Measurements from ENCODE around the gene ZMYND10.

The ZMYND10 gene

DNA sequence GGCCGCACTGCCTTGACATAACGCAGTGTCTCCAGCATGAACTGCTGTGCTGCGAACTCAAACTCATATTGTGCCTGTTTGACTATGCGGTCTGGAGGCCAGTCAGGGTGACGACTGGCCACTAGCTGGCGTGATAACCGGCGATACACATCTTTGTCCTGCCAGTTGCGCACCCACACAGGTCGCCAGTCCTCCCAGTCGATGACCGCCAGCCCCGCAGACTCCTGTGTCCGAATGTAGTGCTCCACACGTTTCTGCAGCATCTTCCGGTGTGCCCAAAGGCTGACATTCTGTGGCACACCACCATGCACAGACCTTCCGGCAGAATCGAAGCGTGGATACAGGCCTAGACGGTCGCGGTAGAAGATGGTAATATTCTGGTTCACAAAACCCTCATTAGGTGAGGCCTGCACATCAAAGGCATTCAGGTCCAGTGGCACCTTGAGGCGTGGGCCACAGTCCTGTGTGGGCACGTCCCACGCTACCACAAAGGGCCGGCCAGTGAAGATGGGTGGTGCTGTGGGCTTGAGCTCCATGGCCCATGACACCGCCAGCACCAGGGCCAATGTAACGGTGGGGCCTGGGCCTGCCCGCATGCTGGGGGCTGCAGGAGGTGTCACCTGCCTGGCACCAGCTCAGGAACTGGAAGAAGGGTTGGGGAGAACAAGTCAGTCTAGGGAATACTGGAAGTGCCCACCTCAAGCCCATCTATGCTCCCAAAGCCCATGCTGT is 25.5 kb downstream of the ZMYND10 start:
- no peak for TF ChIP-seq L3MBTL2 (conservative IDR thresholded peaks at IDR 0.05)
- TF ChIP-seq, protein P1, sequence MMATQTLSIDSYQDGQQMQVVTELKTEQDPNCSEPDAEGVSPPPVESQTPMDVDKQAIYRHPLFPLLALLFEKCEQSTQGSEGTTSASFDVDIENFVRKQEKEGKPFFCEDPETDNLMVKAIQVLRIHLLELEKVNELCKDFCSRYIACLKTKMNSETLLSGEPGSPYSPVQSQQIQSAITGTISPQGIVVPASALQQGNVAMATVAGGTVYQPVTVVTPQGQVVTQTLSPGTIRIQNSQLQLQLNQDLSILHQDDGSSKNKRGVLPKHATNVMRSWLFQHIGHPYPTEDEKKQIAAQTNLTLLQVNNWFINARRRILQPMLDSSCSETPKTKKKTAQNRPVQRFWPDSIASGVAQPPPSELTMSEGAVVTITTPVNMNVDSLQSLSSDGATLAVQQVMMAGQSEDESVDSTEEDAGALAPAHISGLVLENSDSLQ (IDR thresholded peaks at IDR 0.05): no peak
- TF ChIP-seq FOXK2 (IDR thresholded peaks at IDR 0.05): no peak
- TF ChIP-seq SUZ12 (IDR thresholded peaks at IDR 0.05): no peak
- TF ChIP-seq TARDBP (IDR thresholded peaks at IDR 0.05): no peak
- no peak for TF ChIP-seq CTBP1 (IDR thresholded peaks at IDR 0.05; ENCODE audit: borderline replicate concordance)
- TF ChIP-seq SP1 (IDR thresholded peaks at IDR 0.05): no peak
- TF ChIP-seq FOXA1 (IDR thresholded peaks at IDR 0.05): no peak
- TF ChIP-seq FOXM1 (IDR thresholded peaks at IDR 0.05; ENCODE audit: borderline replicate concordance): no peak
- TF ChIP-seq LEF1 (IDR thresholded peaks at IDR 0.05; ENCODE audit: borderline replicate concordance): no peak
- no peak for TF ChIP-seq NFRKB (IDR thresholded peaks at IDR 0.05)
- no peak for TF ChIP-seq HDGF (IDR thresholded peaks at IDR 0.05; ENCODE audit: borderline replicate concordance)
- TF ChIP-seq ZNF384 (IDR thresholded peaks at IDR 0.05): no peak
- no peak for TF ChIP-seq ARNT (IDR thresholded peaks at IDR 0.05)
- TF ChIP-seq ELF4 (IDR thresholded peaks at IDR 0.05): no peak
- no peak for TF ChIP-seq BHLHE40 (IDR thresholded peaks at IDR 0.05; ENCODE audit: borderline replicate concordance)
- POLR2A ChIA-PET: interaction anchor here (0.6 to 2.3 kb wide), 5 partner anchors 15 to 28 kb away, joined by 3 to 11 read pairs (median 5); partner anchors contain the start of genes HYAL3, IFRD2 and NAA80
- no peak for DNase-seq (ENCODE audit: extremely low spot score)
- CTCF ChIA-PET: interaction anchor here (1.1 kb wide), 1 partner anchor 21 kb away, joined by 4 read pairs; the partner anchor contains the start of genes HYAL3 and NAA80

GRCh38 chr3:50319181-50319893 is 26.2 kb downstream of the ZMYND10 start:
- ChIA-PET POLR2A (interaction anchor here (0.8 to 2.1 kb wide), 5 partner anchors 9 to 27 kb away, joined by 3 to 12 read pairs (median 7); partner anchors contain the start of genes HYAL3, IFRD2, NAA80 and TUSC2), CTCF (no interaction called here)
- no peak for DNase-seq (ENCODE audit: extremely low spot score)
- no peak for TF ChIP-seq LEF1 (IDR thresholded peaks at IDR 0.05; ENCODE audit: borderline replicate concordance)
- no peak for TF ChIP-seq SUZ12 (IDR thresholded peaks at IDR 0.05)

GRCh38 chr3:50318615-50319014 is 26.9 kb downstream of the ZMYND10 start:
- POLR2A ChIA-PET: interaction anchor here (1.2 to 2.1 kb wide), 4 partner anchors 9 to 27 kb away, joined by 3 to 12 read pairs (median 6); partner anchors contain the start of genes HYAL3, IFRD2, NAA80 and TUSC2
- TF ChIP-seq FOXK2 (IDR thresholded peaks at IDR 0.05): no peak
- no peak for TF ChIP-seq SUZ12 (IDR thresholded peaks at IDR 0.05)
- no peak for TF ChIP-seq TARDBP (IDR thresholded peaks at IDR 0.05)
- TF ChIP-seq FOXA1 (IDR thresholded peaks at IDR 0.05): no peak
- no peak for TF ChIP-seq HDGF (IDR thresholded peaks at IDR 0.05; ENCODE audit: borderline replicate concordance)
- no peak for TF ChIP-seq FOXM1 (IDR thresholded peaks at IDR 0.05; ENCODE audit: borderline replicate concordance)
- no peak for DNase-seq (ENCODE audit: extremely low spot score)
- CTCF ChIA-PET: no interaction called here

DNA sequence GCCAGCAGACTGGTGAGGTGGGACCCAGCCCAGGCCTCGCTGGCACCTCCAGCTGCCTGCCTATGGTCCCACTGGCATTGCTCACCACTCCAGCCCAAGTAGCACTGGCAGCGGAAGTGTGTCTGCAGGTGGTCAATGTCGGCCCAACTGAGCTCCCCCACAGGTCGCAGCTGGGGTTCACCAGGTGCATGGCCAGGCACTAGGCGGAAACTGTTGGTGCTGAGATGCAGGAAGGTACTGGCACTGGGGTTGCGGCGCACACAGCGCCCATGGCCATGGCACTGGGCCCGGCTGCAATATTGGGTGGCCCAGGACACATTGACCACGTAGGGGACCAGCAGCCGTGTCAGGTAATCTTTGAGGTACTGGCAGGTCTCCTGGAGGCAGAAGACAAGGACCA is 27.4 kb downstream of the ZMYND10 start:
- CTCF ChIA-PET: no interaction called here
- POLR2A ChIA-PET: interaction anchor here (1.3 to 2.1 kb wide), 4 partner anchors 10 to 26 kb away, joined by 3 to 12 read pairs (median 6); partner anchors contain the start of genes HYAL3, IFRD2, NAA80 and TUSC2
- no peak for DNase-seq (ENCODE audit: extremely low spot score)
- TF ChIP-seq, protein P1 (IDR thresholded peaks at IDR 0.05): no peak
- no peak for TF ChIP-seq HDGF (IDR thresholded peaks at IDR 0.05; ENCODE audit: borderline replicate concordance)

DNA sequence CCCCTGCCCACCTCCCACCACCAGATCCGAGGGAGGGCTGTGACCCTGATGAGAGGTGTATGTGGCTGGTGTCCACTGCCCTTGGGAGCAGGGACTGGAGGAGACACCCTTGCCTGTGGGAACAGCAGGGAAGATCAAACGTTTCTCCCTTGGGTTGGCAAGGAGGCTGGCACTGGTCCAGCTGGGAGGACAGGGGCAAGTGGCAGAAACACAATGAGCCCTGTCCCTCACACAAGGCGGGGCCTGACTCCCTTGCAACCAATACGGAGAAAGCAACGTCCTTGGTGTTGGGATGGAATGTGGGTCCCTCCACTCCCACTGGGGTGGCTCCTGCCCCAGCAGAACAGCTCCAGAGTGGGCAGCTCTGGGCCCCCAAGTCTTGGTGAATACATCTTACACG is 28.2 kb downstream of the ZMYND10 start:
- TF ChIP-seq SP1 (IDR thresholded peaks at IDR 0.05): no peak
- TF ChIP-seq NFRKB (IDR thresholded peaks at IDR 0.05): no peak
- no peak for TF ChIP-seq HDGF (IDR thresholded peaks at IDR 0.05; ENCODE audit: borderline replicate concordance)
- TF ChIP-seq CTBP1 (IDR thresholded peaks at IDR 0.05; ENCODE audit: borderline replicate concordance): no peak
- no peak for TF ChIP-seq SUZ12 (IDR thresholded peaks at IDR 0.05)
- TF ChIP-seq BHLHE40 (IDR thresholded peaks at IDR 0.05; ENCODE audit: borderline replicate concordance): no peak
- TF ChIP-seq FOXM1 (IDR thresholded peaks at IDR 0.05; ENCODE audit: borderline replicate concordance): no peak
- TF ChIP-seq L3MBTL2 (conservative IDR thresholded peaks at IDR 0.05): no peak
- TF ChIP-seq ARNT (IDR thresholded peaks at IDR 0.05): no peak
- no peak for TF ChIP-seq LEF1 (IDR thresholded peaks at IDR 0.05; ENCODE audit: borderline replicate concordance)
- no peak for TF ChIP-seq TARDBP (IDR thresholded peaks at IDR 0.05)
- no peak for TF ChIP-seq ELF4 (IDR thresholded peaks at IDR 0.05)
- TF ChIP-seq FOXA1 (IDR thresholded peaks at IDR 0.05): no peak
- TF ChIP-seq FOXK2 (IDR thresholded peaks at IDR 0.05): no peak
- TF ChIP-seq ZNF384 (IDR thresholded peaks at IDR 0.05): no peak
- TF ChIP-seq, protein P1 (IDR thresholded peaks at IDR 0.05): no peak
- ChIA-PET POLR2A (interaction anchor here (0.7 to 2.1 kb wide), 5 partner anchors 11 to 25 kb away, joined by 3 to 12 read pairs (median 4); partner anchors contain the start of genes HYAL3, IFRD2, NAA80 and TUSC2), CTCF (no interaction called here)
- DNase-seq (ENCODE audit: extremely low spot score): no peak

All from HEK293T (cell line).